Subcutaneous abdominal adipose tissue (tissue), 5 donors: Measurements from ENCODE around the gene KCNK18.

Experiments used
- H3K27ac ChIP-seq: one replicate; pipeline ENCODE4 v1.7.0; 2013; ENCODE audit warnings: low read depth, mild to moderate bottlenecking, inconsistent platforms, low read length, moderate library complexity
- H3K27me3 ChIP-seq, 5 donors: one replicate each; pipeline ENCODE4 v1.7.0; 2013; ENCODE audit warnings: low read length in 5 of 5, inconsistent platforms in 1 of 5; ENCODE audit not compliant: control insufficient read depth in 5 of 5, insufficient read depth in 4 of 5
- H3K36me3 ChIP-seq, 5 donors: one replicate each; pipeline ENCODE4 v1.7.0; 2013; ENCODE audit warnings: low read length in 5 of 5; ENCODE audit not compliant: control insufficient read depth in 5 of 5, insufficient read depth in 5 of 5
- H3K4me1 ChIP-seq, 5 donors: one replicate each; pipeline ENCODE4 v1.7.0; 2013; ENCODE audit warnings: low read length in 5 of 5, mild to moderate bottlenecking in 3 of 5, moderate library complexity in 1 of 5; ENCODE audit not compliant: control insufficient read depth in 5 of 5, insufficient read depth in 5 of 5
- H3K4me3 ChIP-seq, 5 donors: one replicate each; pipeline ENCODE4 v1.7.0; 2013; ENCODE audit warnings: low read length in 5 of 5, low read depth in 1 of 5
- H3K9ac ChIP-seq, 5 donors: one replicate each; pipeline ENCODE4 v1.7.0; 2013; ENCODE audit warnings: low read length in 5 of 5, mild to moderate bottlenecking in 4 of 5, moderate library complexity in 3 of 5
- H3K9me3 ChIP-seq, 5 donors: one replicate each; pipeline ENCODE4 v1.7.0; 2013; ENCODE audit warnings: low read length in 5 of 5; ENCODE audit not compliant: control insufficient read depth in 5 of 5
- donor health status: healthy.
- donor health status: healthy.
- donor health status: healthy.
- donor health status: healthy.
- donor health status: healthy.

KCNK18 gene

DNA sequence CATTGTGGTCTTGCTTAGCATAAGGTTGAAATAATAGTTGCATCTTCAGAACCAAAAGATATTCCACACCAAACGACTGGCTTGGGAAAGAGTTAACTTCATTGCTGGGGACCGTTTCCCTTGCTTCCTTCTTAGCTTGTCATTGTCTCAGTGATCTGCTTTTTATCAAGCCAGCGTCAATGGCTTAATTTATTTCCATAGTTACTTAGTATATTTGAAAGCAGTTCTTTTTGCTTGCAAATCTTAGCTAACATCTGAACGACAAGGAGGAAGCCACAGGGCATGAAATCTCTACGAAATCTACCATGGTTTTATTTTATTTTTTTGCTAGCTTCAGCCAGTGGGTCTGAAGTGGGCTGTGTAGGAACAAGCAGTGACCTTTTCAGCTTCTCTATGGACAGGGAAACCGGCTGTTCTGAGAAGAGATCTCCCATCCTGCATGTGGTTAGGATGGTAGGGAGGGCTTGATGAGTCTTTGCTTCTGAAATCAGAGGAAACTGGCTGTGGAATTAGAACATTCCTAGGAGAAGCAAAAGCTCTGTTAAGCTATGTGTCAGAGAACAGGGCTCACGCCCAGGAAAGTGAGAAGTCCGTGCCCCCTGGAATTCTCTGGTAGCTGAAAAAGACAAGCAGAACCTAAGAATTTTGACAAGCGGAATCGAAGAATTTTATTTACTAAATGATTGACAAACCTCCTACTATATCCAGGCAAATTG, 51.6 kb downstream of the KCNK18 start:
- Histone ChIP-seq H3K4me3 (no peak overlapping the region), H3K36me3 (no peaks in the 10 kb centered on the region), H3K27me3 (peaks cover 0 to 18% (median 7%) of the 10 kb centered on the region in 5 donors), H3K4me1 (peaks cover 2 to 11% (median 10%) of the 10 kb centered on the region in 5 donors), H3K9ac (no peak overlapping the region), H3K9me3 (no peaks in the 10 kb centered on the region), H3K27ac (no peak overlapping the region)

- Histone ChIP-seq H3K4me3 (no peak overlapping the region), H3K4me1 (peaks cover 2 to 11% (median 10%) of the 10 kb centered on the region in 5 donors), H3K9ac (no peak overlapping the region), H3K9me3 (no peaks in the 10 kb centered on the region), H3K36me3 (no peaks in the 10 kb centered on the region), H3K27me3 (peaks cover 0 to 15% (median 4%) of the 10 kb centered on the region in 5 donors), H3K27ac (no peak overlapping the region)
Observed at GRCh38 chr10:117249493-117250093, 52.3 kb downstream of the KCNK18 start.

DNA sequence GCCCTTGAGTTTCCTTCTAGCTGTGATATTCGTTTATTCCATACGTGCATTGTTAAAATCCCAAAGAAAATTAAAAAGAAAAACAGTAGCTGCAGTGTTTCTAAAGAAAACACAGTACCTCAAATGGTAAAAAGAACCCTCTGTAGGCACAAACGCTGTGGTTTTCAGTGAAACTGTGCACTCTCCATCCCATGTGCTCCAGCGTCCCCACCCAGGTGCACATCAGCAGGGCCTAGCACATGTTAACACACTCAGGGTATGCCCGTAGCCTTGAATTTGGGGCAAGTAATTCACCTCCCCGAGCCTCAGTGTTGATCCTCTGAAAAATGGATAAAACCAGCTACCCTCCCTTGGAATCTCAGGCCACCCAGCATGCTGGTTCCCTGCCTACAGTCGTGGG, 53.1 kb downstream of the KCNK18 start:
- H3K4me1 ChIP-seq = peaks cover 2 to 11% (median 10%) of the 10 kb centered on the region in 5 donors
- H3K27me3 ChIP-seq = peaks cover 0 to 11% (median 4%) of the 10 kb centered on the region in 5 donors
- no peak overlapping the region for H3K4me3 ChIP-seq
- H3K9me3 ChIP-seq = no peaks in the 10 kb centered on the region
- H3K9ac ChIP-seq = no peak overlapping the region
- H3K36me3 ChIP-seq = no peaks in the 10 kb centered on the region
- no peak overlapping the region for H3K27ac ChIP-seq

DNA sequence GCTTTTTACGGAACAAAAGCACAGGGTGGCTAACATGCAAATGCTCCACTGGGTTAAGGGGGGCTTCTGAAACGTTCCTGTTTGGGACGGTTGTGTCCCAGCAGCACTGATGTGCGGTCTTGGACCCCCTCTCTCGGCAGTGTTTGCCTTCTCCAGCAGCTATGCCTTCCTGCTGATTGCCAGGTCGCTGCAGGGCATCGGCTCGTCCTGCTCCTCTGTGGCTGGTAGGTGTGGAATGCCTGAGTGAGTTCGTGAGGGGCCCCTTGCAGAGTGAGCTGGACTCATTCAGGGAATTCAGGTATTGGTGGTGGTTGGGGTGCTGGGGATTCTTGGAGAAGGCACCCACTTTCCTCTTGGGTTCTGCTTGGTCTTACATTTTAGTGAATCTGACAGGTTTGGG, 56.6 kb downstream of the KCNK18 start:
- no peaks in the 10 kb centered on the region for H3K36me3 ChIP-seq
- no peak overlapping the region for H3K9ac ChIP-seq
- H3K27ac ChIP-seq = no peak overlapping the region
- peaks cover 0 to 9% (median 7%) of the 10 kb centered on the region in 5 donors for H3K27me3 ChIP-seq
- no peak overlapping the region for H3K4me3 ChIP-seq
- peaks cover 2 to 11% (median 10%) of the 10 kb centered on the region in 5 donors for H3K4me1 ChIP-seq
- H3K9me3 ChIP-seq = no peaks in the 10 kb centered on the region

DNA sequence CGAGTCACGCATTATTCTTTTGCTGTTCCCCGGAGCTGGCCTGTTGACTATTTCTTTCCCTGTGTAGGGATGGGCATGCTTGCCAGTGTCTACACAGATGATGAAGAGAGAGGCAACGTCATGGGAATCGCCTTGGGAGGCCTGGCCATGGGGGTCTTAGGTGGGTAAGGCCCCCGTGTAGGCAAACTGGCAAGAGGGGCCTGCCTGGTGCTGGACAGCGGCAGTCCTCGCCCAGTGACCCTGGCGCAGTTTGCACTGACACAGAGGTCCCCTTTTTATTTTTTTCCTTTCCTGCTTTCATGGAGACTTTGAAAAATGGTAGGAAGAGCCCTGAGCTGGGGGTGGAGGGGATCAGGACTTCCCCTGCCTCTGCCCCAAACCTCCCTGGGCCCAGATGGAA, 57.0 kb downstream of the KCNK18 start:
- no peaks in the 10 kb centered on the region for H3K9me3 ChIP-seq

DNA sequence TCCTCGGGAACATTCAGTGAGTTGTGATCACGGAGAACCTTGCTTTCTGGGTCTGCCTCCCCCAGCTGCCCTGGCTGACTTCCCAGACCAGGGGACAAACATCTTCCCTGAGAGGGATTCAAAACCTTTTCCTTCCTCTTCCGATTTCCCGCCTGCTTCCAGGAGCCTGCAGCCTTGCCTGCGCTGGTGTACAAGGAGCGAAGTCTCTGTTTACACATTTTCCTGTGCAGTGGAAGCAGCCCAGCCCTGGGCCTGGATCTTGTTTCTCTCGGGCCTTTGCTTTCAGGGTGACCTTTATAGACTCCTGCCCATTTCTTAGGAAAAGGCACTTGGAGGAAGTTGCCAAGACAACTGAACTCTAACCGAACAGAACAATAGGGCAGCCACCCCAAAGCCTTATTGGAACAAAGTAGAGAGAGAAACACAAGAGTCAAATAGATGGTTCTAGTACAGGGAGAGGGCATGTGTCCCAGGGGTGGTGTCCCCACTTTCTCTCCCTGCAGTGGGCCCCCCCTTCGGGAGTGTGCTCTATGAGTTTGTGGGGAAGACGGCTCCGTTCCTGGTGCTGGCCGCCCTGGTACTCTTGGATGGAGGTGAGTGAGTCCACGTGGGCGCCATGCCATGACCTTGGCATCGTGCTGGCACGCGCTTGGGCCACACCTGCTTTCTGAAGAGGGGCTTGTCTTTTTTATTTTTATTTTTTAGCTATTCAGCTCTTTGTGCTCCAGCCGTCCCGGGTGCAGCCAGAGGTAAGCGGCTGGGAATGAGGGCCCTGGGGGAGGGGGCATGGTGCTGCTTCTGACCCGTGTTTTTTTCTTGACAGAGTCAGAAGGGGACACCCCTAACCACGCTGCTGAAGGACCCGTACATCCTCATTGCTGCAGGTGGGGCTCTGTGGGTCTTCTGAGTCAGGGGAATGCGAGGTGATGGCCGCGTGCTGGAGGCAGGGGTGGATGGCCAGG, 57.8 kb downstream of the KCNK18 start:
- H3K36me3 ChIP-seq = no peaks in the 10 kb centered on the region
- H3K4me1 ChIP-seq = peaks cover 2 to 11% (median 10%) of the 10 kb centered on the region in 5 donors
- no peaks in the 10 kb centered on the region for H3K9me3 ChIP-seq
- H3K4me3 ChIP-seq = no peak overlapping the region
- H3K27me3 ChIP-seq = peaks cover 0 to 10% (median 8%) of the 10 kb centered on the region in 5 donors
- H3K9ac ChIP-seq = no peak overlapping the region
- H3K27ac ChIP-seq = no peak overlapping the region

More for the DNA sequence above, 57.0 kb downstream of the KCNK18 start:
- Histone ChIP-seq H3K36me3 (no peaks in the 10 kb centered on the region), H3K4me1 (peaks cover 2 to 11% (median 10%) of the 10 kb centered on the region in 5 donors), H3K9ac (no peak overlapping the region), H3K27me3 (peaks cover 0 to 9% (median 7%) of the 10 kb centered on the region in 5 donors), H3K4me3 (no peak overlapping the region), H3K27ac (no peak overlapping the region)

DNA sequence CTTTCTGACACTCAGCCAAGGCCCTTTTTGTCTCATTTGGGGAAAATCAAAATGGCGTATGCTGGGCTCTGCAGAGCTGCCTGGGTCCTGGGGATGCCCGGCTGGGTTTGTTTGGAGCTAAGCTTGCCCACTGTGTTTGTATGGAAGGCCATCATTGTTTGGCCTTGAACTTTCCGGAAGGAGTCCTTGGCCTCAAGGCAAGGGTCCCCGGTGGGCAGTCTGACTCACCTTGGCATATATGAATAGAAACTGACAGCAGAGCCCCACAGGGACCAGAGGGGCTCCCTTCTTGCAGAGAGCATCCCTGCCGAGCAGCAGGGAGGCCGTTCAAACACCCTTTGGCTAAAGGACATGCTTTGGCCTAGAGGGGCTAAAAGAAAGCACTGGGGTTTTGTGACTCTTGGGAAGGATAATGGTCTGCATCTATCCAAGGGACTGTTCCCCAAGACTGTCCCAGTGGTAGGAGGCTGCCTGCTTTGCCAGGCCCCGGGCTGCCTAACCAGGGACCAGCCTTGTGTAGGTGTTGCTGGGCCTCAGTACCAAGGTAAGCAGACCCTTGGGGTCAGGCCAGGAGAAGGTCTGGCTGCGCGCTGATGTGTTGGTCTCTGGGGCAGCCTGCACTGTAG, 58.7 kb downstream of the KCNK18 start:
- H3K9me3 ChIP-seq = no peaks in the 10 kb centered on the region
- peaks cover 0 to 7% (median 4%) of the 10 kb centered on the region in 5 donors for H3K27me3 ChIP-seq
- no peak overlapping the region for H3K4me3 ChIP-seq
- no peak overlapping the region for H3K9ac ChIP-seq
- H3K36me3 ChIP-seq = no peaks in the 10 kb centered on the region
- H3K4me1 ChIP-seq = peaks cover 2 to 11% (median 10%) of the 10 kb centered on the region in 5 donors
- no peak overlapping the region for H3K27ac ChIP-seq

- no peak overlapping the region for H3K9ac ChIP-seq
- H3K27me3 ChIP-seq = peaks cover 0 to 13% (median 7%) of the 10 kb centered on the region in 5 donors
- H3K4me1 ChIP-seq = peaks cover 2 to 11% (median 10%) of the 10 kb centered on the region in 5 donors
Observed at GRCh38 chr10:117256910-117257309, 59.6 kb downstream of the KCNK18 start.

GRCh38 chr10:117257721-117258120, 60.4 kb downstream of the KCNK18 start:
- no peak overlapping the region for H3K27ac ChIP-seq
- no peaks in the 10 kb centered on the region for H3K9me3 ChIP-seq
- no peak overlapping the region for H3K4me3 ChIP-seq
- H3K9ac ChIP-seq = no peak overlapping the region
- H3K27me3 ChIP-seq = peaks cover 4 to 16% (median 13%) of the 10 kb centered on the region in 5 donors
- no peaks in the 10 kb centered on the region for H3K36me3 ChIP-seq
- peaks cover 0 to 6% (median 4%) of the 10 kb centered on the region in 5 donors for H3K4me1 ChIP-seq

More at GRCh38 chr10:117256910-117257309, 59.6 kb downstream of the KCNK18 start:
- Histone ChIP-seq H3K9me3 (no peaks in the 10 kb centered on the region), H3K27ac (no peak overlapping the region), H3K4me3 (no peak overlapping the region), H3K36me3 (no peaks in the 10 kb centered on the region)
